COR-L47 (cell line): ENCODE results near the gene EEF1A2.

Source experiments
- DNase-seq: peaks from one replicate; lab custom pipeline; 2025; lab: John Stamatoyannopoulos, UW

Gene EEF1A2

DNA sequence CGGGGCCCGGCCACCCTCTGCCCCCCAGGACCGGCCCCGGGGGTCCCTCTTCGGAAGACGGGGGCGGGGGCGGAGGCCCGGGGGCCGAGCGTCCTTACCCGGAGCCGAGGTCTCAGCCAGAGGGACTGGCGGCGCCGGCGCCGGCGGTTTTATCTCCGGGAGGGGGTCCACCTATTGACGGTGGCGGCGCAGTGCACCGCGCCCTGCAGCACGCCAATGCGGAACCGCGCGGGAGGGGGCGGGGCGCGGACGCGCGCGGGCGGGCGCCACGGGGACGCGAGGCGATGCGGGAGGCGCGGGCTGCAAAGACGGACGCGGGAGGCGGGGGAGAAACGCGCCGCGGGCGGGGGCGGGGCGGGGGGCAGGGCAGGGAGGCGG is at the start of gene EEF1A2:
Gene EEF1A2, minus strand, starts transcription at position 124 of the 378 bp plus-strand sequence. CDS start 1,320 bp downstream, outside the sequence.
- DNase-seq: peak; percentile 83

DNA sequence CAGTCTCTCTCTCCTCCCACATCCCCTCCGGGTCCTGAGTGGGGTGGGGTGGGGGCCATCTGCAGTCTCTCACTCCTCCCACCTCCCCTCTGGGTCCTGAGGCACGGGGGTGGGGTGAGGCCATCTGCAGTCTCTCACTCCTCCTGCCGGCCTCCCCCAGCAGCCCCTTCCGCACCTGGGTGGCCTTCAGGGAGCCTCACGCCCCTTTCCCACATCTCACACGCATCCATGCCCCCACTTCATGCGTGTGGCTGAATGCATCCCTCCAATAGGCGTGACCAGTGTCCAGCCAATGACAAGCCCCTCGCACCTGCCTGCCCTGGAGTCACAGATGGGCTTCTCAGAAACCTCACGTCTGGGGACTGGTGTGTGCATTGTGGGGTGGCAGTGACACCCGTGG is 49.7 kb upstream of the EEF1A2 start:
- no peak for DNase-seq

DNA sequence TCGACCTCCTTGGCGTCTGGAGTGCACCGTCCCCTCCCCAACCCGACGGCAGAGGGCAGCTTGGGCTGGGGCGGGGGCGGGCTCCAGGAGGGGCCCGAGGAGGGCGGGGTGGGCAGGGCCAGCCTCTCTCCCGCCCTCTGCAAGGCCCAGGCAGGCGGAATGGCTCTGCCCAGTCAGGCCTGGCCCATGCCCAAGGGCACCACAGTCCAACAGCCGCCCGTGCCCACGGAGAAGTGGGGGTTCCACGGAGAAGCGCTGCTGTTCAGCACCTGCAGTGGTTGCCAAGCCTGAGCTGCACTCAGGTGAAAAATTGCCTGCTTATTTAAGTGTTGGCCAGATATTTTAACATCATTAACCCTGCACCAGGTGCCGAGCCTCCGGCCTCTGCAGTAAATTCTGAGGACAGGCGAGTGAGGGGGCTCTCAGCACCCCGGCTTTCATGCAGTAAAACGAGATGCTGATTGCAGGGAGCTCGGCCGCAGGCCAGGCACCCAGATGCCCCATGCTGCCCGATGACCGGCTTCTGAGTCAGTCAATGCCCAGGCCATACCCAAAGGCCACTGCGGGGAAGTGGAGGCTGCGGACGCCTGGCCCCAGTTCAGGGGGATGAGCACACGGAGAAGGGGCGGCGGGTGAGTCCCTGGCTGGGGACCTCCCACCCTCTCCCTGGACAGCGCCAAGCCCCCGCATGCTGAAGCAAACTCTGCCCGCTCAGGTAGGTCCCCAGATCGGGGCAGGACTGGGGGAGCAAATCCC is 49.0 kb upstream of the EEF1A2 start, which contains the start of gene SRMS:
Gene SRMS, minus strand, starts transcription at position 25 of the 756 bp plus-strand sequence. CDS start 286 bp downstream, outside the sequence.
- no peak for DNase-seq

DNA sequence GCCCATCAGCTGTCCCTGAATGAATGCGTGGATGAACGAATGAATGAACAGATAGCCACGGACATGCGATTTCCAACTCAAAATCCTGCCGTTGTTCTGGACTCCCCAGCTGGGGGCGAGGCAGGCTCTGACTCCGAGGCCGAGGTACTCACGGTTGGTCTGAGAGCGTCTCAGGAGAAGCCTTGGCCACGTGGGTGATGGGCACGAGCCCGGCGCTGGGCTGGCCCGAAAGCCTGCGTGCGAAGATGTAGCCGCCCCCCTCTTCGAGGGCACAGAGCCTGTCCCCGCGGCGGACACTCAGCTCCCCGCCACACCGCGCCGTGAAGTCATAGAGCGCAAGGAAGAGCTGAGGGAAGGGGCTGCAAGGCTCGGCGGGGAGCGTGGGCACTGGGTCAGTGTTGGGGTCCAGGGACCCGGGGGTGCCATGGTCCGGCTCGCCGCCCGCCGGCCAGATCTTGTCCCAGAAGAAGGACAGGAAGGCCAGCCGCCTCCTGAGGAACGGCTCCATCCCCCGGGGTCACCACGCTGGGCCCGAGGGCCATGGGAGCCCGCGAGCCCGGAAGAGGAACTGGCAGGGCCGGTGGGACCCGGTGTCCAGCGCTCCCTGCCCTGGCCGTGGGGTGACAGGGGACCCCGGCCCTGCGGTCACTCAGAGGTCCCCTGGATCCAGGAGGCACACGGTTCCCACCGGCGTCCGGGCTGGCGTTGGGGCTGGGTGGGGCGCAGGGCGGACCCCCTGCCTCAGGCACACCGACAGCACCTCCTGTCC is 48.3 kb upstream of the EEF1A2 start:
- DNase-seq: no peak

GRCh38 chr20:63546256-63546955 is 47.5 kb upstream of the EEF1A2 start:
- DNase-seq: no peak

- DNase-seq: no peak
These were observed 46.9 kb upstream of the EEF1A2 start for GRCh38 chr20:63545814-63546213.

DNA sequence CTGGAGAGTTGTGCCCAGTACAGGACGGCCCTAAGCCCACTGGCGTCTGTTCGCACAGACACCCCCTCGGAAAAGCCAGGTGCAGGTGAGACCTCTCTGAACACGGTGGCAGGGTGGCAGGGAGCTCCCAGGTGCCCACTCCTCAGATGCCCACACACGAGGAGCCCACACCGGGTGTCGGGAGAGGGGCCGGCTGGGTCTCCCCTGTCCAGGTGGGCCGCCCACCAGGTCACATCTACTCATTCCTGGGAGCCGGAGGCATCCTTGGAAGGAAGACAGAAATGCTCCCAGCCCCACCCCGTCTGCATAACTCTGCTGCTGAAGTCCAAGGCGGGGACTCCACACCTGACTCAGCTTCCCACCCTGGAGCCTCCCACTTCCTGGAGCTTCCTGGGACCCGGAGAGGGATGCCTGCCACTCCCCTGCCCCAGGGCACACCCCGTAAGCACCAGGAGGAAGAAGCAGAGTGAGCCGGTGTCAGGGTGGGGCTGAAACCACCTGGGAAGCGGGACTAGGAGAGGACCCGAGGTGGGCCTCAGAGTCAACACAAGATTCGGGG is 46.2 kb upstream of the EEF1A2 start:
- DNase-seq: no peak

GRCh38 chr20:63544241-63544957 is 45.5 kb upstream of the EEF1A2 start:
- no peak for DNase-seq

DNA sequence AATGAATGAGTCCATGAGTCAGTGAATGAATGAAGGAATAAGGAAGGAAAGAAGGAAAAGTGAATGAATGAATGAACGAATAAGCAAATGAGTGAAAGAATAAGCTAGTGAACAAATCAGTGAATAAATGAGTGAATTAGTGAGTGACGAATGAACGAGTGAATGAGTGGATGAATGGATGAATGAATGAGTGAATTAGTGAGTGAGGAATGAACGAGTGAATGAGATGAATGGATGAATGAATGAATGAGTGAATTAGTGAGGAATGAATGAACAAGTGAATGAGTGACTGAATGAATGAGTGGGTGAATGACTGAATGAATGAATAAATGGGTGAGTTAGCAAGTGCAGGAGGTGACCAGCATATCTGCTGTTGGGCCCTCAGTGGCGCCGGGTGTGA is 44.9 kb upstream of the EEF1A2 start:
- DNase-seq: no peak

GRCh38 chr20:63543131-63543530 is 44.2 kb upstream of the EEF1A2 start:
- no peak for DNase-seq

- DNase-seq: no peak
These were observed 43.8 kb upstream of the EEF1A2 start for GRCh38 chr20:63542696-63543095.

GRCh38 chr20:63542031-63542559 is 43.2 kb upstream of the EEF1A2 start:
- no peak for DNase-seq

DNA sequence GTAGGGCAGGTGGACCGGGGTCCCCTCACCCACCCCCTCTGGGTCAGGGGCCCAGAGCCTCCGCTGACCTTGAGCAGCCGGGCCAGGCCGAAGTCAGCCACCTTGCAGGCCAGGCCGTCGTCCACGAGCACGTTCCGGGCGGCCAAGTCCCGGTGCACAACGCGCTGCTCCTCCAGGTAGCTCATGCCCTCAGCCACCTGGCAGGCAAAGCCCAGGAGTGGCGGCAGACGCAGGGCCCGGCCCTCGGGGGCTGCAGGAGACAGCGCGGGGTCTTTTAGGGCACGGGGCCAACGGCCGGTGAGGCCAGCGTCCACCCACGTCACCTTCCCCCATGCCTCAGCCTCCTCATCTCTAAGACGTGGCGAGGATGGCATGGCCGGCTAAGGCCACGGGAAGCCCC is 42.5 kb upstream of the EEF1A2 start:
- no peak for DNase-seq

DNA sequence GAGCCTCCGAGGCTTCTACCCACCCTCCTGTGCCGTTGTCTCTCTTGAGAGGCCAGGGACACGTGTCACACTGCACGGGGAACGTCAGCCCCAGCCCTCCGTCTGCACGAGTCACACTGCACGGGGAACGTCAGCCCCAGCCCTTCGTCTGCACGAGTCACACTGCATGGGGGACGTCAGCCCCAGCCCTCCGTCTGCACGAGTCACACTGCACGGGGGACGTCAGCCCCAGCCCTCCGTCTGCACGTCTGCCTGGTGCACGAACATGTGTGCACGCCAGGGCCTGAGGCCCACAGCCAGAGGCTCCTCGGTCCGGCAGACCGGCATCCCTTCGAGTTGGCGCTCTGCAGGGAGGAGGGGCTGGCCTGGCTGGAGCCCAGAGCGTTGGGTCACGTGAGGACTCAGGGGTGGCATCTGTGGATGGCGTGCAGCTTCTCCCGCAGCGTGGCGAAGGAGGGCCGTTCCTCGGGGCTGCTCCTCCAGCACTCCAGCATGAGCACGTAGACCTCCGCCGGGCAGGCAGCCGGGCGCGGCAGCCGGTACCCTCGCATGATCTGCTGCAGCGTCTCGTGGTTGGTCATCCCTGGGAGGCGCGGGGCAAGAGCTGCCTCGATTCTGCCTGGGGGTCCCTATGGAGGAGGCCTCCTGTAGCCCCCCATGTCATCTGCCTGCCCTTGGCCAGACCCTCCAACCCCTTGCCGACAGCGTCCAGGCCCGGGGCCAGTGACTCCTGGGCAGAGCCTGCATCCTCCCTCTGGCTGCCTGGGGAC is 41.7 kb upstream of the EEF1A2 start:
- no peak for DNase-seq

- DNase-seq: no peak
These were observed 40.8 kb upstream of the EEF1A2 start for GRCh38 chr20:63539441-63540370.

DNA sequence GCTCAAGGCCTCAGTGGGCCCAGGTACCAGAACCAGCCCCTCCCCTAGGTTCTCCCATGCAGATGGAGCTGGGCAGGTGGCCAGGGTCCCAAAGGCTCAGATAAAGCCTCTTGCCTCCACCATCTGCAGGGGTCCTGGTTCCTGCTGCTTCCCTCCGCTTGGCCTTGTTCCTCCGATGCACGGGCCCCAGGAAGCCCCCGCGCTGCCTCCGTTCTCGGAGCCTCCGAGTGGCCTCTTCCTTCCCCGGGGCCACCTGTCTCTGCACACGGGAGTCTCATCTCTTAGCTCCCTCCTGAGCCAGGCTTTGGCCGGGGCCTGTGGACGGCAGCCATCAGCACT is 40.2 kb upstream of the EEF1A2 start:
- DNase-seq: peak; percentile 85

GRCh38 chr20:63538204-63539091 is 39.6 kb upstream of the EEF1A2 start:
- DNase-seq: peak; percentile 90

DNA sequence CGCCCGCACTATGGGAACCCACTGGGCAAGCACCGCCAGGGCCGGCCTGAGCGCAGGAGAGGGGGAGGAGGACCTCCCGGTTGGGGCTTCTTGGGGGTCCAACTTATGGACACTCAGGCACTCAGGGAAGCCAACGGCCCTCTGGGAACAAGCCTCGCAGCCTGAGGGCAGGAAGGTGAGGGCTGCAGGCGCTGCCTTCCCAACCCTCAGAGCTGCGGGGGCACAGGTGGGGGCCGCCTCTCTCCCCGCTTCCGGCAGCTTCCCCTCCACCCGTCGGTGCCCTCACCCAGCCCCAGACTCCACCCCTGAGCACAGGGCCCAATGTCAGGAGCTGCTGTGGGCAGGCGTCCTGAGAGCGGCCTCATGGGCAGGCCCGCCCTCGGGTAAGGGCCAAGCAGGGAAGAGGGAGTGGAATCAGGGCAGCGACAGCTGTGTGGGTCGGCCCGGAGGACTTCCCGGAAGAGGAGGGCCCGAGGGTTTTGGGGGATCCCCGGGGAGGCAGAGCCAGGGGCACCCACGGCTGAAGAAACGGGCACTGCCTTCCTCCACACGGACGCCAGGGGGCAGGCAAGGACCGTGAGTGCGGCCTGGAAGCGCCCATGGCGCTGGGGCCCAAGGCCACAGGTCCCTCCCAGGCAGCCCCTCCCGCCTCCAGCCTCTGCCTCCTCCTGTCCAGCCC is 38.8 kb upstream of the EEF1A2 start:
- peak; percentile 63 for DNase-seq
